Peyer's patch (tissue), 4 donors: ENCODE measurements around the gene VPS39. TPM values are rescaled to one million over a fixed set of nuclear protein-coding genes. Genes with fewer than 3 reads are reported as not detected.

Experiments used
- DNase-seq, 3 donors: peaks; one replicate each; pipeline ENCODE4 v3.0.0-alpha.2; 2017 to 2019
- H3K27ac ChIP-seq, 4 donors: fragments of 200-600 bp; sonication (generic); one replicate each; pipeline ENCODE4 v1.5.1; 2016 to 2019
- H3K27me3 ChIP-seq, 2 donors: fragments of 200-600 bp; sonication (generic); one replicate each; pipeline ENCODE4 v1.5.1; 2019
- H3K36me3 ChIP-seq, 3 donors: fragments of 200-600 bp; sonication (generic); one replicate each; pipeline ENCODE4 v1.5.1; 2016 to 2019
- H3K4me1 ChIP-seq, 4 donors: fragments of 200-600 bp; sonication (generic); one replicate each; pipeline ENCODE4 v1.5.1; 2016 to 2019
- H3K4me3 ChIP-seq, 4 donors: fragments of 200-600 bp; sonication (generic); 1 replicate in 3 of 4; 2 replicates in 1 of 4; pipeline ENCODE4 v1.5.1; 2016 to 2019; ENCODE audit warnings: mild to moderate bottlenecking in 1 of 4
- H3K9me3 ChIP-seq, 4 donors: fragments of 200-600 bp; sonication (generic); one replicate each; pipeline ENCODE4 v1.5.1; 2016 to 2019; ENCODE audit warnings: mild to moderate bottlenecking in 1 of 4
- POLR2A ChIP-seq, 2 donors: fragments of 450-650 bp; IDR thresholded peaks; one replicate each; pipeline ENCODE4 v1.5.1; 2017; ENCODE audit warnings: antibody characterized with exemption in 2 of 2, mild to moderate bottlenecking in 2 of 2, moderate library complexity in 2 of 2
- total RNA-seq, 4 donors: library from RNA; depleted of rRNA; stranded (reverse); fragments of >200 nt; gene quantifications; one replicate each; pipeline ENCODE4 v1.1.0, GENCODE V29; 2016
- TF ChIP-seq, protein P1 (sequence below), 6 experiments: fragments of 450-650 bp in 4 of 6; fragments of 200-600 bp in 2 of 6; sonication (generic) in 1 of 6; IDR thresholded peaks; one replicate each; pipeline ENCODE4 v1.5.1; 2017 to 2019; ENCODE audit warnings: antibody characterized with exemption in 6 of 6, mild to moderate bottlenecking in 3 of 6, moderate library complexity in 1 of 6

VPS39 gene
- total RNA-seq, 4 donors from 2014 or later = 141 to 314 (median 192) TPM

DNA sequence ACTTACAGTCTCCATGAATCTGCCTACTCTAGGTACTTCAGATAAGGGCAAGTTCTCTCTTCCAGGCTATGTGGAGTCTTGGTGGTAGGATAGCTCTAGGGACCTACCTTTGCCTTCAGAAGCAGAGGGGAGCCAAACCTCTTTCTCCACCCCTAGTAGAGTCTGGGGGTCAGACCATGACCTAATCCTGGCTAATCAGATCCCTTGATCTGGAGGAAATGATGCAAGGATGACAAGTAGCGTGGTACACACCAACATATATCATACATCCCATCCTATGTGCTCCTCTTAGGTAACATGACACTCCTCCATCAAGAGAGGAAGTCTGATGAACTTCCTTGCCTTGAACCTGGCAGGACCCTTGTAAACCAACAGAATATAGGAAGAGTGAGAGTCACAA lies 36.3 kb downstream of the VPS39 start:
- no peaks in the 10 kb centered on the region for H3K4me1 ChIP-seq
- DNase-seq = no peak
- TF ChIP-seq POLR2A (IDR thresholded peaks at IDR 0.05) = no peak
- TF ChIP-seq, protein P1, sequence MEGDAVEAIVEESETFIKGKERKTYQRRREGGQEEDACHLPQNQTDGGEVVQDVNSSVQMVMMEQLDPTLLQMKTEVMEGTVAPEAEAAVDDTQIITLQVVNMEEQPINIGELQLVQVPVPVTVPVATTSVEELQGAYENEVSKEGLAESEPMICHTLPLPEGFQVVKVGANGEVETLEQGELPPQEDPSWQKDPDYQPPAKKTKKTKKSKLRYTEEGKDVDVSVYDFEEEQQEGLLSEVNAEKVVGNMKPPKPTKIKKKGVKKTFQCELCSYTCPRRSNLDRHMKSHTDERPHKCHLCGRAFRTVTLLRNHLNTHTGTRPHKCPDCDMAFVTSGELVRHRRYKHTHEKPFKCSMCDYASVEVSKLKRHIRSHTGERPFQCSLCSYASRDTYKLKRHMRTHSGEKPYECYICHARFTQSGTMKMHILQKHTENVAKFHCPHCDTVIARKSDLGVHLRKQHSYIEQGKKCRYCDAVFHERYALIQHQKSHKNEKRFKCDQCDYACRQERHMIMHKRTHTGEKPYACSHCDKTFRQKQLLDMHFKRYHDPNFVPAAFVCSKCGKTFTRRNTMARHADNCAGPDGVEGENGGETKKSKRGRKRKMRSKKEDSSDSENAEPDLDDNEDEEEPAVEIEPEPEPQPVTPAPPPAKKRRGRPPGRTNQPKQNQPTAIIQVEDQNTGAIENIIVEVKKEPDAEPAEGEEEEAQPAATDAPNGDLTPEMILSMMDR (IDR thresholded peaks at IDR 0.05) = no peak
- no peaks in the 10 kb centered on the region for H3K27me3 ChIP-seq
- no peak overlapping the region for H3K4me3 ChIP-seq
- no peaks in the 10 kb centered on the region for H3K9me3 ChIP-seq
- H3K27ac ChIP-seq = no peak overlapping the region
- H3K36me3 ChIP-seq = peaks cover 0 to 93% (median 2%) of the 10 kb centered on the region in 3 donors

- Histone ChIP-seq H3K9me3 (no peaks in the 10 kb centered on the region), H3K27ac (peak overlapping the region in 1 of 4 donors; percentile 19), H3K27me3 (no peaks in the 10 kb centered on the region), H3K4me1 (no peaks in the 10 kb centered on the region), H3K4me3 (no peak overlapping the region), H3K36me3 (peaks cover 0 to 93% (median 3%) of the 10 kb centered on the region in 3 donors)
- no peak for TF ChIP-seq POLR2A (IDR thresholded peaks at IDR 0.05)
- TF ChIP-seq, protein P1 (IDR thresholded peaks at IDR 0.05) = no peak
- no peak for DNase-seq
These were observed 37.0 kb downstream of the VPS39 start for GRCh38 chr15:42171122-42171521.

DNA sequence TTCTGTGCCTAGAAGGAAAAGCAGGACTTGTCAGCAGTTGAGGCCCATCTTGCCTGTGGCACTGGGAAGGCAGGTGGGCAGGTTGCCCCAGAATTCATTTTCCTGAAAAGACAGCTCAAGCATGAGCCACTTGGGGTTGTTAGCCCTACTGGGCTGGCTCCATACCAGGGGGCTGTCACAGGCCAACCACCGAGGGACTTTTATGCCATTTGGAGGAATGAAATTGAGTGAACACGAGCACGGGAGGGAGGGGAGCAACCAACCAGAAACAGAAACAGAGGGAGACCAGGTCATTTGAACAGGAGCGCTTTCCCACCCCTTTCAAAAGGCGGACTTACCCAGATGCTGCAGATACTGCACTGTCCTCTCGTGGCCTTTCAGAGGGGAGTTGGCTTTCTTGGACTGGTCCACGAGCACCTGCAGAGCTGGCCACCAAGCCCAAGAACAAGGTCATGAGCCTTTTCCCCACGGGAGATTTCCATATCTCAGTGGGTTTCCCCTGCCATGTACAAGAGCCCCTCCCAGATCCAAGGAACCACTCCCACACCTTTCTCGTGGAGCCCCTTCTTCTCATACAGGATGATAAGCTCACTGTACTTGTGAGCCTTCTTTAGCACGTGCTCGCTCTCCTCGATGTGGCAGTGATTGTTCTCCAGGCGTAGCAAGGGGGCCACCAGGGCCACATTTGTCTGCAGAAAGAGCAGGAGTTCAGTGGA lies 41.7 kb downstream of the VPS39 start:
- Histone ChIP-seq H3K4me3 (no peak overlapping the region), H3K36me3 (peaks cover 0 to 93% (median 10%) of the 10 kb centered on the region in 3 donors), H3K9me3 (no peaks in the 10 kb centered on the region), H3K27me3 (no peaks in the 10 kb centered on the region), H3K27ac (no peak overlapping the region), H3K4me1 (no peaks in the 10 kb centered on the region)
- TF ChIP-seq POLR2A (IDR thresholded peaks at IDR 0.05) = no peak
- TF ChIP-seq, protein P1 (IDR thresholded peaks at IDR 0.05) = no peak
- DNase-seq = peak in 1 of 3 donors; percentile 23

DNA sequence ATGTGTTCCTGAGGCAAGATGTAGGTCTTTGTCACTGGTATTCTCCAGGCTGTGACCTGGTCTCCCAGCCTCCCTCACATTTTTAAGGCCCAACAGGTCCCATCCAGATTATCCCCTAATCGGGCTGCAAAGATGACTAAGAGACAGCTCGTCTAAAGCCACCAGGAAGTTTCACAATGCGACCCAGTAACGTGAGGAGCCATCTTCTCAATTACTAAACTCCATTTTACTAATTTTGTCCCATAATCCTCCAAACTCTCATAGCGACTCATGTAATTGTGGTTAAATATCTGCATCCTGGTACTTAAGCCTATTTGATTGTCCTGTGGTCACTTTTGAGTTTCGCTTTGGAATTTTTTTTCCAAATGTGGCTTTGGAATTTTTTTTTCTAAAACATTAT lies 43.0 kb downstream of the VPS39 start:
- Histone ChIP-seq H3K27ac (no peak overlapping the region), H3K27me3 (no peaks in the 10 kb centered on the region), H3K9me3 (no peaks in the 10 kb centered on the region), H3K4me3 (no peak overlapping the region), H3K36me3 (peaks cover 0 to 99% (median 10%) of the 10 kb centered on the region in 3 donors), H3K4me1 (no peaks in the 10 kb centered on the region)
- peak in 1 of 3 donors; percentile 8 for DNase-seq
- no peak for TF ChIP-seq POLR2A (IDR thresholded peaks at IDR 0.05)
- TF ChIP-seq, protein P1 (IDR thresholded peaks at IDR 0.05) = no peak

- Histone ChIP-seq H3K27me3 (no peaks in the 10 kb centered on the region), H3K9me3 (no peaks in the 10 kb centered on the region), H3K36me3 (peaks cover 0 to 99% (median 10%) of the 10 kb centered on the region in 3 donors), H3K27ac (no peak overlapping the region), H3K4me1 (no peaks in the 10 kb centered on the region), H3K4me3 (no peak overlapping the region)
- DNase-seq = peak in 1 of 3 donors; percentile 14
- TF ChIP-seq, protein P1 (IDR thresholded peaks at IDR 0.05) = no peak
- TF ChIP-seq POLR2A (IDR thresholded peaks at IDR 0.05) = no peak
These were observed 44.1 kb downstream of the VPS39 start for GRCh38 chr15:42163947-42164550.
